H1 (cell line): ENCODE data around the gene TK2. TPM values are rescaled to one million over a fixed set of nuclear protein-coding genes. Genes with fewer than 3 reads are reported as not detected.

Source experiments
- CTCF ChIA-PET: fragments of 300-600 bp; sonication (Branson Sonifier 250); formaldehyde crosslinking; loops from one replicate; lab custom pipeline; 2021; ENCODE audit not compliant: partially characterized antibody; lab: Charles Lee
- POLR2A ChIA-PET: fragments of 300-600 bp; sonication (Branson Sonifier 250); formaldehyde crosslinking; loops from one replicate; lab custom pipeline; 2021; ENCODE audit warnings: inconsistent platforms; ENCODE audit not compliant: partially characterized antibody; lab: Charles Lee
- DNase-seq, 2 experiments: peaks; one replicate each; pipeline versions ENCODE4 v3.0.0 to v3.0.0-alpha.2; 2010 to 2022; ENCODE audit warnings: low spot score in 2 of 2, low read depth in 1 of 2, mixed read lengths in 1 of 2
- FAIRE-seq: peaks from 2 replicates; lab custom pipeline; 2011; peaks lifted over from hg19 to GRCh38; lab: Jason Lieb, UNC
- H2AFZ ChIP-seq: 2 replicates; pipeline ENCODE4 v1.8.1; 2012; ENCODE audit warnings: low read length, inconsistent platforms
- H2AK5ac ChIP-seq: 2 replicates; pipeline ENCODE4 v1.6.1; 2013; ENCODE audit warnings: low read depth, low read length
- H2BK120ac ChIP-seq: replicated peaks from 2 replicates; pipeline ENCODE3; 2013; ENCODE audit warnings: low read depth, low read length, inconsistent platforms
- H2BK12ac ChIP-seq: 2 replicates; pipeline ENCODE4 v1.6.1; 2013; ENCODE audit warnings: low read depth, low read length
- H2BK15ac ChIP-seq: 2 replicates; pipeline ENCODE4 v1.6.1; 2013; ENCODE audit warnings: low read length
- H2BK20ac ChIP-seq: 2 replicates; pipeline ENCODE4 v1.6.1; 2013; ENCODE audit warnings: low read length
- H2BK5ac ChIP-seq: 2 replicates; pipeline ENCODE4 v1.6.1; 2013; ENCODE audit warnings: low read depth, low read length
- H3K14ac ChIP-seq: 2 replicates; pipeline ENCODE4 v1.6.1; 2013; ENCODE audit warnings: inconsistent platforms; ENCODE audit not compliant: insufficient read length
- H3K18ac ChIP-seq: 2 replicates; pipeline ENCODE4 v1.6.1; 2013; ENCODE audit warnings: low read length; ENCODE audit errors: extremely low read depth
- H3K23ac ChIP-seq: 2 replicates; pipeline ENCODE4 v1.6.1; 2013; ENCODE audit warnings: inconsistent platforms; ENCODE audit not compliant: insufficient read length
- H3K23me2 ChIP-seq: 2 replicates; pipeline ENCODE4 v1.6.1; 2013; ENCODE audit warnings: low read depth, low read length
- H3K27ac ChIP-seq: 2 replicates; pipeline ENCODE4 v1.6.1; 2011; ENCODE audit warnings: low read depth, low read length, inconsistent platforms
- H3K27me3 ChIP-seq, 4 experiments: replicated peaks in 1 of 4; 1 replicate in 1 of 4; 2 replicates in 3 of 4; pipeline versions ENCODE4 v1.6.1 to v1.8.1; 2011 to 2013; ENCODE audit warnings: low read length in 3 of 4, mild to moderate bottlenecking in 3 of 4, inconsistent platforms in 2 of 4, mixed read lengths in 2 of 4, moderate library complexity in 1 of 4; ENCODE audit not compliant: control insufficient read depth in 3 of 4, insufficient read depth in 3 of 4; ENCODE audit errors: extremely low read depth in 1 of 4
- H3K36me3 ChIP-seq, 4 experiments: 2 replicates each; pipeline versions ENCODE4 v1.6.1 to v1.8.1; 2011 to 2013; ENCODE audit warnings: mild to moderate bottlenecking in 4 of 4, low read length in 3 of 4, moderate library complexity in 2 of 4, control low read depth in 1 of 4, inconsistent platforms in 1 of 4; ENCODE audit not compliant: insufficient read depth in 4 of 4, control insufficient read depth in 2 of 4
- H3K4ac ChIP-seq: replicated peaks from 2 replicates; pipeline ENCODE3; 2013; ENCODE audit warnings: low read length, low read depth, mixed read lengths, inconsistent platforms; ENCODE audit not compliant: insufficient read length
- H3K4me1 ChIP-seq, 4 experiments: replicated peaks in 1 of 4; 1 replicate in 1 of 4; 2 replicates in 3 of 4; pipeline versions ENCODE4 v1.6.1 to v1.8.1; 2011 to 2013; ENCODE audit warnings: low read length in 3 of 4, inconsistent platforms in 2 of 4, mixed read lengths in 1 of 4; ENCODE audit not compliant: insufficient read depth in 4 of 4, control insufficient read depth in 3 of 4
- H3K4me2 ChIP-seq, 2 experiments: 2 replicates each; pipeline versions ENCODE4 v1.6.1 to v1.8.1; 2011 to 2013; ENCODE audit warnings: low read depth in 2 of 2, low read length in 2 of 2, control low read depth in 1 of 2, inconsistent platforms in 1 of 2, mild to moderate bottlenecking in 1 of 2; ENCODE audit not compliant: insufficient read depth in 1 of 2
- H3K4me3 ChIP-seq, 4 experiments: fragments of 200-600, 300-600 bp in 1 of 4; sonication (generic), shearing (Covaris generic), sonication (Bioruptor Twin) in 1 of 4; 2 replicates each; pipeline versions ENCODE4 v1.5.1 to v1.8.1; 2011 to 2016; ENCODE audit warnings: low read length in 4 of 4, low read depth in 3 of 4, control low read depth in 2 of 4, inconsistent platforms in 2 of 4, mild to moderate bottlenecking in 2 of 4, mixed read lengths in 1 of 4, moderate library complexity in 1 of 4; ENCODE audit not compliant: insufficient read depth in 2 of 4; ENCODE audit errors: extremely low read depth in 1 of 4
- H3K56ac ChIP-seq: replicated peaks from 2 replicates; pipeline ENCODE3; 2013; ENCODE audit warnings: low read depth, mild to moderate bottlenecking, mixed read lengths, low read length, inconsistent platforms; ENCODE audit not compliant: insufficient read length
- H3K79me1 ChIP-seq: 2 replicates; pipeline ENCODE4 v1.6.1; 2013; ENCODE audit warnings: low read depth, low read length, control low read depth
- H3K79me2 ChIP-seq, 2 experiments: 2 replicates each; pipeline versions ENCODE4 v1.6.1 to v1.8.1; 2012 to 2013; ENCODE audit warnings: low read length in 2 of 2, mild to moderate bottlenecking in 2 of 2, inconsistent platforms in 1 of 2; ENCODE audit not compliant: insufficient read depth in 2 of 2, control insufficient read depth in 1 of 2
- H3K9ac ChIP-seq, 4 experiments: replicated peaks in 1 of 4; 1 replicate in 1 of 4; 2 replicates in 3 of 4; pipeline versions ENCODE4 v1.6.1 to v1.8.1; 2011 to 2013; ENCODE audit warnings: low read depth in 3 of 4, low read length in 3 of 4, control low read depth in 2 of 4, mild to moderate bottlenecking in 2 of 4, moderate library complexity in 2 of 4, inconsistent platforms in 1 of 4; ENCODE audit errors: extremely low read depth in 1 of 4
- H3K9me3 ChIP-seq, 2 experiments: 2 replicates each; pipeline versions ENCODE4 v1.6.1 to v1.8.1; 2012 to 2013; ENCODE audit warnings: mild to moderate bottlenecking in 2 of 2, moderate library complexity in 2 of 2, control low read depth in 1 of 2, inconsistent platforms in 1 of 2, low read depth in 1 of 2, low read length in 1 of 2, mixed read lengths in 1 of 2; ENCODE audit not compliant: insufficient read depth in 2 of 2
- H4K20me1 ChIP-seq, 2 experiments: replicated peaks in 1 of 2; 2 replicates each; pipeline versions ENCODE3 to v1.8.1; 2011 to 2013; ENCODE audit warnings: inconsistent platforms in 2 of 2, low read length in 2 of 2, mild to moderate bottlenecking in 1 of 2; ENCODE audit not compliant: insufficient read depth in 2 of 2, control insufficient read depth in 1 of 2
- H4K5ac ChIP-seq: 2 replicates; pipeline ENCODE4 v1.6.1; 2013; ENCODE audit warnings: low read length, low read depth, mixed read lengths, inconsistent platforms; ENCODE audit not compliant: insufficient read length
- H4K8ac ChIP-seq: 2 replicates; pipeline ENCODE4 v1.8.0; 2013; ENCODE audit warnings: mild to moderate bottlenecking, moderate library complexity, low read length, inconsistent platforms; ENCODE audit not compliant: insufficient read depth; ENCODE audit errors: extremely low read depth
- H4K91ac ChIP-seq: replicated peaks from 2 replicates; pipeline ENCODE3; 2013; ENCODE audit warnings: low read length, mixed read lengths, inconsistent platforms; ENCODE audit not compliant: insufficient read length
- FOSL1 ChIP-seq: IDR thresholded peaks from 2 replicates; pipeline ENCODE4 v1.6.1; 2011; ENCODE audit warnings: mild to moderate bottlenecking, low read depth, low read length, moderate library complexity; ENCODE audit not compliant: insufficient read depth
- GTF2F1 ChIP-seq: IDR thresholded peaks from 2 replicates; pipeline ENCODE4 v1.6.1; 2012; ENCODE audit warnings: low read depth, low read length, improper control_type of control experiment, borderline replicate concordance
- POLR2AphosphoS5 ChIP-seq: IDR thresholded peaks from 2 replicates; pipeline ENCODE4 v1.6.1; 2011; ENCODE audit warnings: low read depth, low read length
- SP2 ChIP-seq: IDR thresholded peaks from 2 replicates; pipeline ENCODE4 v1.6.1; 2012; ENCODE audit warnings: mild to moderate bottlenecking, low read length, inconsistent platforms
- WGBS, 2 experiments: shearing (Covaris generic) in 1 of 2; methylation state at CpG; one replicate each; pipeline versions ENCODE4 v1.1.6 to v1.1.7; 2013 to 2015; ENCODE audit warnings: low lambda C conversion rate in 2 of 2, mixed read lengths in 2 of 2, inconsistent platforms in 1 of 2, low coverage in 1 of 2, missing lambda C conversion rate in 1 of 2; ENCODE audit not compliant: insufficient replicate concordance in 2 of 2, insufficient coverage in 1 of 2, insufficient read length in 1 of 2; ENCODE audit errors: extremely low coverage in 1 of 2, missing lambda C conversion rate in 1 of 2; 5-methylcytosine and 5-hydroxymethylcytosine counted together
- polyA plus RNA-seq, 7 experiments: library from polyadenylated mRNA; depleted of rRNA in 3 of 7; stranded (reverse) in 5 of 7; unstranded in 2 of 7; fragments of >200 nt in 5 of 7; fragments of 200-250 nt in 2 of 7; gene quantifications; 1 replicate in 5 of 7; 2 replicates in 1 of 7; 4 replicates in 1 of 7; pipeline versions ENCODE4 v1.2.1 to v1.2.3, GENCODE V29; 2011 to 2013; ENCODE audit warnings: missing spikeins in 2 of 7, mixed read lengths in 2 of 7
- total RNA-seq: library from RNA; stranded (reverse); fragmentation: NEBNext Ultra II Directional; extraction: Animal tissue kit (Norgen Biotek cat#: 25700); gene quantifications from 2 replicates; pipeline ENCODE4 v1.2.1, GENCODE V29; 2021

Gene TK2
- total and polyA plus RNA-seq, 2 of the 8 experiments (the other 6 are each of a cell fraction or from before 2014, with no cell fraction given) = 2.7 to 3.6 TPM

DNA sequence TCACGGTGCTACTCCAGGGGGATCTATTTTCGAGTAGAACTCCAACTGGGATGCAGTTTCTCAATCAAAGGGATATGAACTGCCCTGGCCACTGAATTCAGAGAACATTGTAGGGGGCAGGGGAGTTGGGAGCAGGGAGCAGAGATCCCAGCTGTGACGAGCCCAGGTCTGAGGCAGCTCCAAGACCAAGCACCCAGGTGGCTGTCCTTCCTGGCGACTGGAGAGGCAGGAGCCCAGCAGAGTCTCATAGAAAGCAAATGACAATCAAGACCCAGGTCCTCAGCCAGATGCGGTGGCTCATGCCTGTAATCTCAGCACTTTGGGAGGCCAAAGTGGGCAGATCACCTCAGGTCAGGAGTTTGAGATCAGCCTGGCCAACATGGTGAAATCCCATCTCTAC lies 60.1 kb downstream of the TK2 start:
- H3K4ac ChIP-seq = no peak overlapping the region
- peaks cover 0 to 8% of the 10 kb centered on the region in 2 experiments; a peak in 1 of 4 replicates for H3K9me3 ChIP-seq
- WGBS, 2 experiments = 82% methylated on average over 5 of the region's 5 CpGs; no CpG with 5 or more reads in 1 of the 2 experiments
- H2AK5ac ChIP-seq = no peak overlapping the region
- H3K14ac ChIP-seq = no peak overlapping the region
- no peak for DNase-seq
- H3K56ac ChIP-seq = no peak overlapping the region
- no peak overlapping the region for H3K27ac ChIP-seq
- H3K4me1 ChIP-seq = no peaks in the 10 kb centered on the region; a peak in 1 of 7 replicates
- H3K23me2 ChIP-seq = no peaks in the 10 kb centered on the region; the same call in 1 of the 2 replicates
- no peak overlapping the region for H3K4me3 ChIP-seq
- H3K23ac ChIP-seq = no peak overlapping the region
- H4K20me1 ChIP-seq = no peaks in the 10 kb centered on the region
- no peak overlapping the region for H2BK5ac ChIP-seq
- no peak overlapping the region for H2BK20ac ChIP-seq
- H2BK15ac ChIP-seq = no peak overlapping the region
- H3K27me3 ChIP-seq = no peaks in the 10 kb centered on the region; a peak in 1 of 7 replicates
- H2AFZ ChIP-seq = no peak overlapping the region
- H2BK12ac ChIP-seq = no peak overlapping the region
- no peak overlapping the region for H2BK120ac ChIP-seq
- no peak overlapping the region for H3K9ac ChIP-seq
- H4K91ac ChIP-seq = no peak overlapping the region
- H3K4me2 ChIP-seq = no peak overlapping the region
- no peak overlapping the region for H4K5ac ChIP-seq
- no peaks in the 10 kb centered on the region for H3K79me2 ChIP-seq
- no peak overlapping the region for H3K18ac ChIP-seq
- ChIA-PET POLR2A (no interaction called here), CTCF (interaction anchor here (1.8 to 3.3 kb wide), 2 partner anchors 11 to 99 kb away, joined by 11 to 17 read pairs; no protein-coding TSS in a partner anchor)
- no peaks in the 10 kb centered on the region for H3K79me1 ChIP-seq
- no peak overlapping the region for H4K8ac ChIP-seq
- H3K36me3 ChIP-seq = no peaks in the 10 kb centered on the region
- no peak for FAIRE-seq
- no peak for TF ChIP-seq SP2
- TF ChIP-seq POLR2AphosphoS5 = no peak
- TF ChIP-seq FOSL1 = no peak
- TF ChIP-seq GTF2F1 = no peak
